ENCODE measurements around the gene RAD18.

The RAD18 gene

GRCh38 chr3:8887435-8888300 lies 75.6 kb downstream of the RAD18 start:
- Histone ChIP-seq H4K20me1 (ENCODE audit: insufficient read depth, low read length, poor library complexity, severe bottlenecking) (no peaks in the 10 kb centered on the region), H3F3A (ENCODE audit: low read depth) (no peaks in the 10 kb centered on the region), H3K4me1 (ENCODE audit: insufficient read depth, low read length, poor library complexity, severe bottlenecking) (no peaks in the 10 kb centered on the region), H3K27me3 (ENCODE audit: insufficient read depth, low read length, poor library complexity, severe bottlenecking) (no peaks in the 10 kb centered on the region), H3K4me3 (ENCODE audit: low read length, poor library complexity, severe bottlenecking) (no peak overlapping the region), H3K79me2 (ENCODE audit: insufficient read depth, low read length) (no peaks in the 10 kb centered on the region; the same call in 1 of the 2 replicates), H3K9ac (ENCODE audit: low read depth, low read length, poor library complexity, severe bottlenecking) (no peak overlapping the region), H3K4me2 (ENCODE audit: low read depth, low read length, poor library complexity, severe bottlenecking) (no peak overlapping the region), H3K9me2 (replicated peaks; ENCODE audit: low read depth, low read length) (no peaks in the 10 kb centered on the region), H3K36me3 (ENCODE audit: insufficient read depth, low read length) (peaks cover 81% of the 10 kb centered on the region), H2AFZ (ENCODE audit: low read length) (no peak overlapping the region), H3K9me3 (ENCODE audit: insufficient read depth, low read depth, low read length) (peaks cover 8% of the 10 kb centered on the region; the same call in 1 of the 2 replicates)
- no peak for TF ChIP-seq EZH2phosphoT487 (IDR thresholded peaks at IDR 0.05; ENCODE audit: borderline replicate concordance)
- TF ChIP-seq, protein P1, sequence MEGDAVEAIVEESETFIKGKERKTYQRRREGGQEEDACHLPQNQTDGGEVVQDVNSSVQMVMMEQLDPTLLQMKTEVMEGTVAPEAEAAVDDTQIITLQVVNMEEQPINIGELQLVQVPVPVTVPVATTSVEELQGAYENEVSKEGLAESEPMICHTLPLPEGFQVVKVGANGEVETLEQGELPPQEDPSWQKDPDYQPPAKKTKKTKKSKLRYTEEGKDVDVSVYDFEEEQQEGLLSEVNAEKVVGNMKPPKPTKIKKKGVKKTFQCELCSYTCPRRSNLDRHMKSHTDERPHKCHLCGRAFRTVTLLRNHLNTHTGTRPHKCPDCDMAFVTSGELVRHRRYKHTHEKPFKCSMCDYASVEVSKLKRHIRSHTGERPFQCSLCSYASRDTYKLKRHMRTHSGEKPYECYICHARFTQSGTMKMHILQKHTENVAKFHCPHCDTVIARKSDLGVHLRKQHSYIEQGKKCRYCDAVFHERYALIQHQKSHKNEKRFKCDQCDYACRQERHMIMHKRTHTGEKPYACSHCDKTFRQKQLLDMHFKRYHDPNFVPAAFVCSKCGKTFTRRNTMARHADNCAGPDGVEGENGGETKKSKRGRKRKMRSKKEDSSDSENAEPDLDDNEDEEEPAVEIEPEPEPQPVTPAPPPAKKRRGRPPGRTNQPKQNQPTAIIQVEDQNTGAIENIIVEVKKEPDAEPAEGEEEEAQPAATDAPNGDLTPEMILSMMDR (conservative IDR thresholded peaks at IDR 0.05; ENCODE audit: low read length) = no peak

DNA sequence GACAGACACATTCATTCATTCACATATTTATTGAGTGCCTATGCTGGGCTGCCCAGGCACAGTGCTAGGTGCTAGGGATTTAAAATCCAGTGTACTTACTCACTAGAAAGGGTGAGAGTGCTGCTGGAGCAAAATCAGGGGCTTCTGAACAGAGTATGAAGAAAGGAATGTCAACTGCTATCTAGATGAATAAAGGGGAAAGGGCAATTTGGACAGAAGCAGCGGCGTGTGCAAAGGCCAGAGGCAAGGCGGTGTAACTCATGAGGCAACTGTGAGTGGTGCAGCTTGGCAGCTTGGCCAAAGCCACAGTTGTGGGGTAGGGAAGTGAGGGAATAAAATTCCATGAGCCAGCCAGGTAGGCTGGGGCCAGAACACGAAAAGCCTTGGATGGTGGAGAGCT lies 76.7 kb downstream of the RAD18 start:
- no peaks in the 10 kb centered on the region for H3K9me2 ChIP-seq (replicated peaks; ENCODE audit: low read depth, low read length)
- H3K27me3 ChIP-seq (ENCODE audit: insufficient read depth, low read length, poor library complexity, severe bottlenecking) = no peaks in the 10 kb centered on the region
- no peak overlapping the region for H3K4me3 ChIP-seq (ENCODE audit: low read length, poor library complexity, severe bottlenecking)
- H2AFZ ChIP-seq (ENCODE audit: low read length) = no peak overlapping the region
- H3F3A ChIP-seq (ENCODE audit: low read depth) = no peaks in the 10 kb centered on the region
- no peaks in the 10 kb centered on the region for H3K79me2 ChIP-seq (ENCODE audit: insufficient read depth, low read length)
- H3K4me2 ChIP-seq (ENCODE audit: low read depth, low read length, poor library complexity, severe bottlenecking) = no peak overlapping the region
- no peak overlapping the region for H3K9ac ChIP-seq (ENCODE audit: low read depth, low read length, poor library complexity, severe bottlenecking)
- H3K4me1 ChIP-seq (ENCODE audit: insufficient read depth, low read length, poor library complexity, severe bottlenecking) = no peaks in the 10 kb centered on the region
- TF ChIP-seq EZH2phosphoT487 (IDR thresholded peaks at IDR 0.05; ENCODE audit: borderline replicate concordance) = no peak
- TF ChIP-seq, protein P1 (conservative IDR thresholded peaks at IDR 0.05; ENCODE audit: low read length) = no peak
- H3K9me3 ChIP-seq (ENCODE audit: insufficient read depth, low read depth, low read length) = peaks cover 8% of the 10 kb centered on the region; the same call in 1 of the 2 replicates
- H3K36me3 ChIP-seq (ENCODE audit: insufficient read depth, low read length) = peaks cover 82% of the 10 kb centered on the region
- H4K20me1 ChIP-seq (ENCODE audit: insufficient read depth, low read length, poor library complexity, severe bottlenecking) = no peaks in the 10 kb centered on the region

- Histone ChIP-seq H2AFZ (ENCODE audit: low read length) (no peak overlapping the region), H3F3A (ENCODE audit: low read depth) (no peaks in the 10 kb centered on the region), H3K9ac (ENCODE audit: low read depth, low read length, poor library complexity, severe bottlenecking) (no peak overlapping the region), H3K4me2 (ENCODE audit: low read depth, low read length, poor library complexity, severe bottlenecking) (no peak overlapping the region), H3K9me2 (replicated peaks; ENCODE audit: low read depth, low read length) (no peaks in the 10 kb centered on the region), H3K27me3 (ENCODE audit: insufficient read depth, low read length, poor library complexity, severe bottlenecking) (no peaks in the 10 kb centered on the region), H3K79me2 (ENCODE audit: insufficient read depth, low read length) (no peaks in the 10 kb centered on the region), H3K9me3 (ENCODE audit: insufficient read depth, low read depth, low read length) (peaks cover 8% of the 10 kb centered on the region; the same call in 1 of the 2 replicates), H3K36me3 (ENCODE audit: insufficient read depth, low read length) (peaks cover 90% of the 10 kb centered on the region), H4K20me1 (ENCODE audit: insufficient read depth, low read length, poor library complexity, severe bottlenecking) (no peaks in the 10 kb centered on the region), H3K4me3 (ENCODE audit: low read length, poor library complexity, severe bottlenecking) (no peak overlapping the region), H3K4me1 (ENCODE audit: insufficient read depth, low read length, poor library complexity, severe bottlenecking) (no peaks in the 10 kb centered on the region)
- no peak for TF ChIP-seq EZH2phosphoT487 (IDR thresholded peaks at IDR 0.05; ENCODE audit: borderline replicate concordance)
- TF ChIP-seq, protein P1 (conservative IDR thresholded peaks at IDR 0.05; ENCODE audit: low read length) = no peak
Measured at GRCh38 chr3:8885536-8886316, 77.5 kb downstream of the RAD18 start.
